ENCODE data around the gene RPH3AL. TPM values are rescaled to one million over a fixed set of nuclear protein-coding genes. Genes with fewer than 3 reads are reported as not detected.
"Not testable (repeated sequence)": the region's sequence is repeated elsewhere in the genome, so short reads cannot be mapped to it uniquely, and the experiment has no call there.

The RPH3AL gene
- total RNA-seq, 4 donors from 2014 or later: 9.9 to 44.7 (median 21.5) TPM

DNA sequence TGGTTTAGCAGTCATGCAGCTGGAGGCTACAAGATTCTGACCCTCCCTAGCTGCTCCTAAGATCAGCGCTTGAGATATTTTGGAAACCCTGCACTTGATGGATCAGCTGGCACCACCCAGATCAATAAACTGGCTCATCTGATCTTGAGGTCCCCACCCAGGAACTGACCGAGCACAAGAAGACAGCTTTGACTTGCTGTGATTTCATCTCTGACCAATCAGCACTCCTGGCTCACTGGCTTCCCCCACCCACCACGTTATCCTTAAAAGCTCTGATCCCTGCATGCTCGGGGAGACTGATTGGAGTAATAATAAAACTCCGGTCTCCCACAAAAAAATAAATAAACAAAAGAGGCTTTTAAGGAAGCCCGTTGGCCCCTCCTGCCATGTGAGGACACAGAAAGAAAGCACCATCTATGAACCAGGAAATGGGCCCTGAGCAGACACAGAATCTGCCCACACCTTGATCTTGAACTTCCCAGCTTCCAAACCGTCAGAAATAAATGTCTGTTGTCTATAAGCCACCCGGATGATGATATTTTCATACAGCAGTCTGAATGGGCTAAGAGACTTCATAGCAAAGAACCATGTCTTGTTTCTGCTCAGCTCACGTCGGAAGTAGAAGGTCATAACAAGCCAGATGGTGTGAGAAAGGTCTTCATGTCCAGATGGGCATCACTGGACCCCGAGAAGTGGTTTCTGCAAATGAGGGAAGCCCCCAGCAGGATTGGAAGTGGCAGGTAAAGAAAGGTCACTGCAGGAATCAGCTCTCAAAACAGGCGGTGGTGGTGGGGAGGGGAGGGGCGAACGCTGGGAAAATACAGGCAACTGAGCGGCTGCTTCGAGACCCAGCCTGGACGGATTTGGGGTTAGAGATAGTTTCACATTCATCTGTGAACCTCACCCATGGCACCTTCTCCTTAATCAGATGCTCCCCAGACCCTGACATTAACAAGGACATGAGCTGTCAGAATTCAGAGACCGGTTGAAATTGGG lies 19.8 kb upstream of the RPH3AL start:
- Histone ChIP-seq H3K4me3 (no peak overlapping the region), H3K27ac (no peak overlapping the region), H3K36me3 (no peaks in the 10 kb centered on the region), H3K27me3 (no peaks in the 10 kb centered on the region), H3K9me3 (no peaks in the 10 kb centered on the region), H3K4me1 (no peaks in the 10 kb centered on the region)
- intact Hi-C loops (cut with DNase I; ENCODE audit: low total_unique reads): no loop called here
- TF ChIP-seq, protein P1, sequence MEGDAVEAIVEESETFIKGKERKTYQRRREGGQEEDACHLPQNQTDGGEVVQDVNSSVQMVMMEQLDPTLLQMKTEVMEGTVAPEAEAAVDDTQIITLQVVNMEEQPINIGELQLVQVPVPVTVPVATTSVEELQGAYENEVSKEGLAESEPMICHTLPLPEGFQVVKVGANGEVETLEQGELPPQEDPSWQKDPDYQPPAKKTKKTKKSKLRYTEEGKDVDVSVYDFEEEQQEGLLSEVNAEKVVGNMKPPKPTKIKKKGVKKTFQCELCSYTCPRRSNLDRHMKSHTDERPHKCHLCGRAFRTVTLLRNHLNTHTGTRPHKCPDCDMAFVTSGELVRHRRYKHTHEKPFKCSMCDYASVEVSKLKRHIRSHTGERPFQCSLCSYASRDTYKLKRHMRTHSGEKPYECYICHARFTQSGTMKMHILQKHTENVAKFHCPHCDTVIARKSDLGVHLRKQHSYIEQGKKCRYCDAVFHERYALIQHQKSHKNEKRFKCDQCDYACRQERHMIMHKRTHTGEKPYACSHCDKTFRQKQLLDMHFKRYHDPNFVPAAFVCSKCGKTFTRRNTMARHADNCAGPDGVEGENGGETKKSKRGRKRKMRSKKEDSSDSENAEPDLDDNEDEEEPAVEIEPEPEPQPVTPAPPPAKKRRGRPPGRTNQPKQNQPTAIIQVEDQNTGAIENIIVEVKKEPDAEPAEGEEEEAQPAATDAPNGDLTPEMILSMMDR (IDR thresholded peaks at IDR 0.05): no peak
- TF ChIP-seq POLR2A (IDR thresholded peaks at IDR 0.05): no peak
- no peak for DNase-seq

DNA sequence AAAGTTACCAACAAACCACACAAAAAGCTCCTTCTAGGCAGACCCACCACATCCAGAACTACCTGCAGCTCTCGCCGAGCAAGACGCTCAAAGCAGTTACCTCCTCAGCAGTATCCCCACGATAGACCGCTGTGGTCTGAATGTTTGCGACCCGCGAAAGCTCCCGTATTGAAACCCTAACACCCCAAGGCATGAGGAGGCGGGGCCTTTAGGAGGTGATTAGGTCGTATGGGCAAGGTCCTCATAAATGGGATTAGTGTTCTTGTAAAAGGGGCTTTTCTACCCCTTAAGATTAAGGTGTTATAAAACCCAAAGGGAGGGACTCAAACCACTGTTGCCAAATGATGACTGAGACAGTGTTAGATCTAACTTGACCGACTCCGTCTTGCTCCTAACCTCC lies 19.0 kb upstream of the RPH3AL start:
- DNase-seq: no peak
- TF ChIP-seq, protein P1 (IDR thresholded peaks at IDR 0.05): no peak
- TF ChIP-seq POLR2A (IDR thresholded peaks at IDR 0.05): no peak
- H3K9me3 ChIP-seq: no peaks in the 10 kb centered on the region
- no peak overlapping the region for H3K27ac ChIP-seq
- intact Hi-C loops (cut with DNase I; ENCODE audit: low total_unique reads): no loop called here
- no peaks in the 10 kb centered on the region for H3K4me1 ChIP-seq
- H3K27me3 ChIP-seq: no peaks in the 10 kb centered on the region
- H3K36me3 ChIP-seq: no peaks in the 10 kb centered on the region
- no peak overlapping the region for H3K4me3 ChIP-seq

DNA sequence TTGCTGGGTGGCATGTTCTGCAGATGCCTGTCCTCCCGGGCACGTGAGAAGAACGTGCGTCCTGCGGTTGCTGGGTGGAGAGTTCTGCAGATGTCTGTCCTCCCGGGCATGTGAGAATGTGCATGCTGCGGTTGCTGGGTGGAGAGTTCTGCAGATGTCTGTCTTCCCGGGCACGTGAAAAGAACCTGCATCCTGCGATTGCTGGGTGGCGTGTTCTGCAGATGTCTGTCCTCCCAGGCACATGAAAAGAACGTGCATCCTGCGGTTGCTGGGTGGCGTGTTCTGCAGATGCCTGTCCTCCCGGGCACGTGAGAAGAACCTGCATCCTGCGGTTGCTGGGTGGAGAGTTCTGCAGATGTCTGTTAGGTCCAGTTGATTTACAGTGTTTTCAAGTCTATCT lies 15.0 kb upstream of the RPH3AL start:
- H3K4me1 ChIP-seq; intact Hi-C loops (cut with DNase I; ENCODE audit: low total_unique reads); DNase-seq; H3K36me3 ChIP-seq; H3K9me3 ChIP-seq; H3K4me3 ChIP-seq; H3K27ac ChIP-seq; H3K27me3 ChIP-seq: not testable (repeated sequence)

GRCh38 chr17:366657-367615 lies 14.3 kb upstream of the RPH3AL start:
- H3K4me1 ChIP-seq; intact Hi-C loops (cut with DNase I; ENCODE audit: low total_unique reads); H3K36me3 ChIP-seq; H3K27me3 ChIP-seq; H3K9me3 ChIP-seq; H3K4me3 ChIP-seq; DNase-seq; H3K27ac ChIP-seq: not testable (repeated sequence)

DNA sequence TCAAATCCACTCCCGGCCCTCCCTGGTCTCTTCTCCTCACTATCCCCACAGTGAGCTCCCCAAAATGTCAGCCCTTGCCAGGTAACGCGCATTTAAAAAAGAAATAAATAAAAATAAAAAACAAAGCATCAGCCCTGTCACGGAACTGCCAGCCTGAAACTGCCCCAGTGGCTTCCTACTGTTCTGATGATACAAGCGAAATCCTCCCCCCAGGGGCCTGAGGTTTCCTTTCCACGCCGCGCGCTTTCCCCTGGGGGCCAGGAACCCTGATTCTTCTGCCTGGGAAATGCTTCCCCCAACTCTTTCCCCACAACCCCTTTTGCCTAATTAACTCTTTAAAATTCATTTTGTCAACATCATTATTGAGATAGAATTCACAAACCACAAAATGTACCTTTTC lies 12.2 kb upstream of the RPH3AL start:
- no peak for DNase-seq
- Histone ChIP-seq H3K27ac (no peak overlapping the region), H3K4me3 (no peak overlapping the region), H3K36me3 (no peaks in the 10 kb centered on the region), H3K27me3 (no peaks in the 10 kb centered on the region), H3K4me1 (no peaks in the 10 kb centered on the region), H3K9me3 (no peaks in the 10 kb centered on the region)
- intact Hi-C loops (cut with DNase I; ENCODE audit: low total_unique reads): no loop called here
- TF ChIP-seq, protein P1 (IDR thresholded peaks at IDR 0.05): no peak
- no peak for TF ChIP-seq POLR2A (IDR thresholded peaks at IDR 0.05)

GRCh38 chr17:364308-364707 lies 11.7 kb upstream of the RPH3AL start:
- no peaks in the 10 kb centered on the region for H3K4me1 ChIP-seq
- H3K27me3 ChIP-seq: no peaks in the 10 kb centered on the region
- TF ChIP-seq POLR2A (IDR thresholded peaks at IDR 0.05): no peak
- TF ChIP-seq, protein P1 (IDR thresholded peaks at IDR 0.05): no peak
- intact Hi-C loops (cut with DNase I; ENCODE audit: low total_unique reads): no loop called here
- no peak overlapping the region for H3K27ac ChIP-seq
- DNase-seq: no peak
- no peaks in the 10 kb centered on the region for H3K36me3 ChIP-seq
- no peaks in the 10 kb centered on the region for H3K9me3 ChIP-seq
- no peak overlapping the region for H3K4me3 ChIP-seq
